Sciatic nerve (tissue), 2 donors: ENCODE data around the gene TBX10. TPM values are rescaled to one million over a fixed set of nuclear protein-coding genes. Genes with fewer than 3 reads are reported as not detected.
A peak's percentile ranks its signal among the peaks of the same experiment; 100 is the strongest.
"Not testable (repeated sequence)": the region's sequence is repeated elsewhere in the genome, so short reads cannot be mapped to it uniquely, and the experiment has no call there.

Source experiments
- ATAC-seq: fragments of 200-7000 bp; cut with Tn5 transposase; one replicate; pipeline ENCODE4 v1.9.1; 2020; ENCODE audit warnings: mild to moderate bottlenecking, moderate library complexity
- DNase-seq: peaks from one replicate; pipeline ENCODE4 v3.0.0-alpha.2; 2020; ENCODE audit warnings: low spot score
- intact Hi-C: fragments of 100-400 bp; cut with DNase I; formaldehyde crosslinking; loops from one replicate; pipeline ENCODE4 v1.14.2; 2022
- total RNA-seq: library from RNA; stranded (reverse); fragmentation: NEBNext Ultra II Directional; extraction: Animal tissue kit (Norgen Biotek cat#: 25700); gene quantifications from one replicate; pipeline ENCODE4 v1.2.1, GENCODE V29; 2021
- donor health status: DM: no; HTN: no; CAD: no.
- donor health status: DM: no; HTN: no; CAD: no.

Gene TBX10
- total RNA-seq, 1 donor from 2014 or later = not detected

GRCh38 chr11:67588899-67589415, 50.6 kb downstream of the TBX10 start:
- intact Hi-C loops, ATAC-seq: not testable (repeated sequence)

GRCh38 chr11:67588136-67588503, 51.4 kb downstream of the TBX10 start:
- intact Hi-C loops = no loop called here
- ATAC-seq = no peak
- DNase-seq = no peak

More at GRCh38 chr11:67588899-67589415, 50.6 kb downstream of the TBX10 start:
- not testable (repeated sequence) for DNase-seq

GRCh38 chr11:67586568-67587250, 52.9 kb downstream of the TBX10 start:
- no peak for ATAC-seq
- intact Hi-C loops = no loop called here
- no peak for DNase-seq

GRCh38 chr11:67585911-67586310, 53.7 kb downstream of the TBX10 start:
- no peak for DNase-seq
- intact Hi-C loops = loop anchor here (1.0 kb wide), 1 partner anchor 41 kb away; no protein-coding TSS in a partner anchor
- ATAC-seq = no peak

GRCh38 chr11:67584881-67585873, 54.4 kb downstream of the TBX10 start:
- intact Hi-C loops = loop anchor here (1.0 kb wide), 1 partner anchor 42 kb away; no protein-coding TSS in a partner anchor
- no peak for DNase-seq
- peak; percentile 1 for ATAC-seq

- ATAC-seq = peak; percentile 86
- peak; percentile 85 for DNase-seq
- intact Hi-C loops = no loop called here
These were observed 55.2 kb downstream of the TBX10 start for GRCh38 chr11:67584205-67584880.

GRCh38 chr11:67583247-67584204, 56.0 kb downstream of the TBX10 start, which contains the start of gene GSTP1:
TSS of gene GSTP1 (plus strand) at chr11:67583812. CDS start at chr11:67583844, 32 bp downstream.
- DNase-seq = peak; percentile 96
- intact Hi-C loops = no loop called here
- peak; percentile 96 for ATAC-seq

GRCh38 chr11:67582011-67582410, 57.6 kb downstream of the TBX10 start:
- DNase-seq (no peak), ATAC-seq (no peak)
- intact Hi-C loops = no loop called here

GRCh38 chr11:67581469-67581868, 58.1 kb downstream of the TBX10 start:
- DNase-seq (no peak), ATAC-seq (no peak)
- intact Hi-C loops = no loop called here

Other genes with a start within 250 kb of the TBX10 start
- 23.8 TPM for gene RAD9A, start 247.8 kb downstream of the TBX10 start, total RNA-seq
- 56.2 TPM for gene PPP1CA, start 237.9 kb downstream of the TBX10 start, total RNA-seq
- gene TBC1D10C, start 235.7 kb downstream of the TBX10 start, total RNA-seq = 7.4 TPM
- 8.4 TPM for gene CARNS1, start 224.1 kb downstream of the TBX10 start, total RNA-seq
- gene RPS6KB2, start 211.3 kb downstream of the TBX10 start, total RNA-seq = 30.8 TPM
- gene PTPRCAP, start 202.1 kb downstream of the TBX10 start, total RNA-seq = 4.2 TPM
- 59.8 TPM for gene CORO1B, start 196.3 kb downstream of the TBX10 start, total RNA-seq
- gene GPR152, start 187.0 kb downstream of the TBX10 start, total RNA-seq = not detected
- gene CABP4, start 184.4 kb downstream of the TBX10 start, total RNA-seq = 2.5 TPM
- gene TMEM134, start 170.5 kb downstream of the TBX10 start, total RNA-seq = 49.9 TPM
- 72.0 TPM for gene AIP, start 156.7 kb downstream of the TBX10 start, total RNA-seq
- 80.0 TPM for gene PITPNM1, start 134.4 kb downstream of the TBX10 start, total RNA-seq
- 73.6 TPM for gene CDK2AP2, start 131.6 kb downstream of the TBX10 start, total RNA-seq
- gene CABP2, start 116.3 kb downstream of the TBX10 start, total RNA-seq = not detected
- gene GSTP1, start 56.0 kb downstream of the TBX10 start, total RNA-seq = 329 TPM
- 126 TPM for gene NDUFV1, start 32.8 kb downstream of the TBX10 start, total RNA-seq
- 7.8 TPM for gene NUDT8, start 9.8 kb downstream of the TBX10 start, total RNA-seq
- gene ACY3, start 11.0 kb upstream of the TBX10 start, total RNA-seq = 0.45 TPM
- gene ALDH3B2, start 34.9 kb upstream of the TBX10 start, total RNA-seq = not detected